H9 (cell line): ENCODE measurements around the gene ZRANB1. TPM values are rescaled to one million over a fixed set of nuclear protein-coding genes. Genes with fewer than 3 reads are reported as not detected.

Source experiments
- DNase-seq: peaks from one replicate; pipeline ENCODE4 v3.0.0-alpha.2; 2017
- H2AFZ ChIP-seq: one replicate; pipeline ENCODE4 v1.6.1; 2013; ENCODE audit warnings: mild to moderate bottlenecking, low read length, control low read depth, moderate library complexity
- H2AK5ac ChIP-seq: 2 replicates; pipeline ENCODE4 v1.6.1; 2013; ENCODE audit warnings: low read length, control low read depth, mixed read lengths; ENCODE audit not compliant: insufficient read length
- H2BK120ac ChIP-seq: one replicate; pipeline ENCODE4 v1.6.1; 2013; ENCODE audit warnings: low read depth, mild to moderate bottlenecking, low read length, control low read depth, inconsistent platforms; ENCODE audit not compliant: poor library complexity, severe bottlenecking
- H2BK12ac ChIP-seq: 2 replicates; pipeline ENCODE4 v1.6.1; 2013; ENCODE audit warnings: low read length, control low read depth, mixed read lengths, low read depth; ENCODE audit not compliant: insufficient read length
- H2BK15ac ChIP-seq: 2 replicates; pipeline ENCODE4 v1.6.1; 2013; ENCODE audit warnings: low read depth, low read length, control low read depth
- H2BK20ac ChIP-seq: one replicate; pipeline ENCODE4 v1.6.1; 2013; ENCODE audit warnings: low read depth, mild to moderate bottlenecking, low read length, control low read depth, inconsistent platforms; ENCODE audit not compliant: poor library complexity, severe bottlenecking
- H2BK5ac ChIP-seq: 2 replicates; pipeline ENCODE4 v1.6.1; 2013; ENCODE audit warnings: low read length, control low read depth, mixed read lengths; ENCODE audit not compliant: insufficient read length
- H3K14ac ChIP-seq: 2 replicates; pipeline ENCODE4 v1.6.1; 2013; ENCODE audit warnings: low read length, control low read depth; ENCODE audit not compliant: insufficient read depth
- H3K18ac ChIP-seq: 2 replicates; pipeline ENCODE4 v1.6.1; 2013; ENCODE audit warnings: low read depth, mild to moderate bottlenecking, mixed read lengths, low read length, control low read depth; ENCODE audit not compliant: insufficient read length
- H3K23ac ChIP-seq: 2 replicates; pipeline ENCODE4 v1.6.1; 2013; ENCODE audit warnings: low read length, control low read depth, mixed read lengths, low read depth; ENCODE audit not compliant: insufficient read length
- H3K23me2 ChIP-seq: 2 replicates; pipeline ENCODE4 v1.6.1; 2013; ENCODE audit warnings: low read depth, mild to moderate bottlenecking, mixed read lengths, low read length, control low read depth; ENCODE audit not compliant: insufficient read length, poor library complexity, severe bottlenecking
- H3K27ac ChIP-seq: 2 replicates; pipeline ENCODE4 v1.5.1; 2013; ENCODE audit warnings: low read length, control low read depth, mixed read lengths, low read depth; ENCODE audit not compliant: insufficient read length
- H3K27me3 ChIP-seq: 2 replicates; pipeline ENCODE4 v1.6.1; 2013; ENCODE audit warnings: low read length, control low read depth, inconsistent platforms; ENCODE audit not compliant: insufficient read depth
- H3K4ac ChIP-seq: 2 replicates; pipeline ENCODE4 v1.6.1; 2013; ENCODE audit warnings: low read depth, mild to moderate bottlenecking, control low read depth, inconsistent platforms, low read length, moderate library complexity
- H3K4me1 ChIP-seq: 2 replicates; pipeline ENCODE4 v1.6.1; 2013; ENCODE audit warnings: low read length, control low read depth, inconsistent platforms; ENCODE audit not compliant: insufficient read depth
- H3K4me2 ChIP-seq: 2 replicates; pipeline ENCODE4 v1.6.1; 2013; ENCODE audit warnings: low read length, control low read depth, mixed read lengths; ENCODE audit not compliant: insufficient read length, insufficient read depth
- H3K56ac ChIP-seq: 2 replicates; pipeline ENCODE4 v1.6.1; 2013; ENCODE audit warnings: low read depth, mild to moderate bottlenecking, mixed read lengths, low read length, control low read depth; ENCODE audit not compliant: insufficient read length
- H3K79me1 ChIP-seq: 2 replicates; pipeline ENCODE4 v1.6.1; 2013; ENCODE audit warnings: low read depth, mild to moderate bottlenecking, moderate library complexity, low read length, control low read depth, inconsistent platforms; ENCODE audit not compliant: insufficient read depth, poor library complexity, severe bottlenecking
- H3K79me2 ChIP-seq: 2 replicates; pipeline ENCODE4 v1.6.1; 2013; ENCODE audit warnings: low read length, control low read depth, inconsistent platforms; ENCODE audit not compliant: insufficient read depth
- H3K9ac ChIP-seq: 2 replicates; pipeline ENCODE4 v1.6.1; 2013; ENCODE audit warnings: low read length, control low read depth, mixed read lengths; ENCODE audit not compliant: insufficient read length; ENCODE audit errors: extremely low read depth
- H3K9me3 ChIP-seq: one replicate; pipeline ENCODE4 v1.6.1; 2013; ENCODE audit warnings: low read depth, low read length, inconsistent platforms; ENCODE audit not compliant: control insufficient read depth
- H3T11ph ChIP-seq: one replicate; pipeline ENCODE4 v1.6.1; 2013; ENCODE audit warnings: mild to moderate bottlenecking, low read length, control low read depth, inconsistent platforms
- H4K20me1 ChIP-seq: one replicate; pipeline ENCODE4 v1.6.1; 2013; ENCODE audit not compliant: control insufficient read depth, insufficient read length, insufficient read depth
- H4K5ac ChIP-seq: 2 replicates; pipeline ENCODE4 v1.6.1; 2013; ENCODE audit warnings: low read depth, mild to moderate bottlenecking, mixed read lengths, low read length, control low read depth; ENCODE audit not compliant: insufficient read length
- H4K8ac ChIP-seq: replicated peaks from 2 replicates; pipeline ENCODE4 v1.6.1; 2013; ENCODE audit warnings: low read length, control low read depth, mixed read lengths, low read depth; ENCODE audit not compliant: insufficient read length
- H4K91ac ChIP-seq: 2 replicates; pipeline ENCODE4 v1.6.1; 2013; ENCODE audit warnings: low read depth, mild to moderate bottlenecking, moderate library complexity, mixed read lengths, low read length, control low read depth; ENCODE audit not compliant: insufficient read length
- H3K27ac Mint-ChIP-seq, 3 experiments: 2 replicates in 2 of 3; 3 replicates in 1 of 3; pipeline ENCODE4 v1.8.0; 2020 to 2021; ENCODE audit warnings: mixed read lengths in 3 of 3, mild to moderate bottlenecking in 1 of 3, moderate library complexity in 1 of 3
- H3K27me3 Mint-ChIP-seq: 2 replicates; pipeline ENCODE4 v1.8.0; 2021; ENCODE audit warnings: low read depth, mild to moderate bottlenecking, moderate library complexity, mixed read lengths
- H3K36me3 Mint-ChIP-seq, 3 experiments: 2 replicates in 2 of 3; 3 replicates in 1 of 3; pipeline ENCODE4 v1.8.0; 2020 to 2021; ENCODE audit warnings: low read depth in 3 of 3, mixed read lengths in 3 of 3; ENCODE audit not compliant: insufficient read depth in 1 of 3
- H3K4me1 Mint-ChIP-seq, 2 experiments: 2 replicates each; pipeline ENCODE4 v1.8.0; 2020; ENCODE audit warnings: mixed read lengths in 2 of 2
- H3K4me3 Mint-ChIP-seq, 2 experiments: 2 replicates in 1 of 2; 3 replicates in 1 of 2; pipeline ENCODE4 v1.8.0; 2020 to 2021; ENCODE audit warnings: mild to moderate bottlenecking in 2 of 2, mixed read lengths in 2 of 2, moderate library complexity in 1 of 2
- H3K9me3 Mint-ChIP-seq, 2 experiments: 2 replicates in 1 of 2; 3 replicates in 1 of 2; pipeline ENCODE4 v1.8.0; 2020; ENCODE audit warnings: mild to moderate bottlenecking in 2 of 2, mixed read lengths in 2 of 2, moderate library complexity in 1 of 2
- WGBS: extraction: QIAGEN DNeasy Blood & Tissue Kit; methylation state at CpG from one replicate; pipeline ENCODE4 v1.1.7; 2013; ENCODE audit warnings: missing lambda C conversion rate, low lambda C conversion rate, mixed read lengths; ENCODE audit not compliant: insufficient read length; ENCODE audit errors: extremely low coverage; 5-methylcytosine and 5-hydroxymethylcytosine counted together
- total RNA-seq: library from RNA; stranded (reverse); gene quantifications from 2 replicates; pipeline ENCODE4 v1.2.1, GENCODE V29; 2021
- TF ChIP-seq, protein P1 (sequence below): fragments of 200-600 bp; sonication (generic); conservative IDR thresholded peaks from 3 replicates; pipeline ENCODE4 v1.8.0; 2021; ENCODE audit warnings: antibody characterized with exemption, mild to moderate bottlenecking

The ZRANB1 gene
- total RNA-seq, 1 experiment from 2014 or later = 17.4 TPM

DNA sequence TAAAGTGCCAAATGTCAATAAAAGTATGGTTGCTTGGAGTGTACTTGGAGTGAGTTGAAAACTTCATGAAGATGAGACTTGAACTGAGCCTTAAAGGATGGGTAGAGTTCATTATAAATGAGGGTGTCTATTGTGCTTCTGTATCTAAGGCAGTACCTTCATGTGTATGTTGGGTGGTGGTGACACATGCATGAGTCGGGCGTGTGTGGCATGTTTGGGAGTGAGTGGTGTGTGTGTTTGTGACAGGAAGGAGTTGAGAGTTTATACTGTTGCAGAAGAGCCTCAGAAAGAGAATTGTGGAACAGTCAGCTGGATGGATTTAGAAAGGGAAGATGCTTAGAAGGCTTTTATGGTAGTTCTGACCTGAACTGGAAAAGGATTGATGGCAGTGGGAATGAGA is 6.0 kb upstream of the ZRANB1 start:
- peaks cover 0 to 3% of the 10 kb centered on the region in 2 experiments; a peak in 1 of 4 replicates for H3K4me1 Mint-ChIP-seq
- TF ChIP-seq, protein P1, sequence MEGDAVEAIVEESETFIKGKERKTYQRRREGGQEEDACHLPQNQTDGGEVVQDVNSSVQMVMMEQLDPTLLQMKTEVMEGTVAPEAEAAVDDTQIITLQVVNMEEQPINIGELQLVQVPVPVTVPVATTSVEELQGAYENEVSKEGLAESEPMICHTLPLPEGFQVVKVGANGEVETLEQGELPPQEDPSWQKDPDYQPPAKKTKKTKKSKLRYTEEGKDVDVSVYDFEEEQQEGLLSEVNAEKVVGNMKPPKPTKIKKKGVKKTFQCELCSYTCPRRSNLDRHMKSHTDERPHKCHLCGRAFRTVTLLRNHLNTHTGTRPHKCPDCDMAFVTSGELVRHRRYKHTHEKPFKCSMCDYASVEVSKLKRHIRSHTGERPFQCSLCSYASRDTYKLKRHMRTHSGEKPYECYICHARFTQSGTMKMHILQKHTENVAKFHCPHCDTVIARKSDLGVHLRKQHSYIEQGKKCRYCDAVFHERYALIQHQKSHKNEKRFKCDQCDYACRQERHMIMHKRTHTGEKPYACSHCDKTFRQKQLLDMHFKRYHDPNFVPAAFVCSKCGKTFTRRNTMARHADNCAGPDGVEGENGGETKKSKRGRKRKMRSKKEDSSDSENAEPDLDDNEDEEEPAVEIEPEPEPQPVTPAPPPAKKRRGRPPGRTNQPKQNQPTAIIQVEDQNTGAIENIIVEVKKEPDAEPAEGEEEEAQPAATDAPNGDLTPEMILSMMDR = no peak

More for the DNA sequence above, 6.0 kb upstream of the ZRANB1 start:
- Histone ChIP-seq H2AFZ (no peak overlapping the region), H3K56ac (no peak overlapping the region), H2BK15ac (no peak overlapping the region), H2AK5ac (no peak overlapping the region), H3K9ac (no peak overlapping the region), H4K8ac (no peak overlapping the region), H4K5ac (no peak overlapping the region), H3K9me3 (no peaks in the 10 kb centered on the region), H3K18ac (no peak overlapping the region), H3K79me2 (peaks cover 34% of the 10 kb centered on the region; the same call in 1 of the 2 replicates), H3K4ac (no peak overlapping the region), H3K27me3 (no peaks in the 10 kb centered on the region), H3K14ac (no peak overlapping the region), H3K23ac (no peak overlapping the region), H3K23me2 (no peaks in the 10 kb centered on the region), H2BK20ac (no peak overlapping the region), H2BK12ac (no peak overlapping the region), H4K20me1 (no peaks in the 10 kb centered on the region), H3K27ac (no peak overlapping the region), H2BK120ac (no peak overlapping the region), H2BK5ac (no peak overlapping the region), H3K79me1 (peaks cover 9% of the 10 kb centered on the region), H3K4me2 (no peak overlapping the region), H4K91ac (no peak overlapping the region), H3K4me1 (no peaks in the 10 kb centered on the region; the same call in 1 of the 2 replicates), H3T11ph (no peak overlapping the region)
- WGBS = no CpG with 5 or more reads among the region's 2 CpGs
- Mint-ChIP-seq H3K27ac (peak overlapping the region in 1 of 3 experiments; percentile 2; a peak in 2 of 7 replicates), H3K9me3 (peaks cover 6 to 9% of the 10 kb centered on the region in 2 experiments; a peak in 3 of 5 replicates), H3K4me3 (no peak overlapping the region), H3K27me3 (no peaks in the 10 kb centered on the region; the same call in 1 of the 2 replicates), H3K36me3 (peaks cover 9 to 16% (median 9%) of the 10 kb centered on the region in 3 experiments)
- no peak for DNase-seq
